NCI-H1105 (cell line): Measurements from ENCODE around the gene HGS.

Source experiments
- DNase-seq: peaks from one replicate; lab custom pipeline; 2025; lab: John Stamatoyannopoulos, UW

Gene HGS

DNA sequence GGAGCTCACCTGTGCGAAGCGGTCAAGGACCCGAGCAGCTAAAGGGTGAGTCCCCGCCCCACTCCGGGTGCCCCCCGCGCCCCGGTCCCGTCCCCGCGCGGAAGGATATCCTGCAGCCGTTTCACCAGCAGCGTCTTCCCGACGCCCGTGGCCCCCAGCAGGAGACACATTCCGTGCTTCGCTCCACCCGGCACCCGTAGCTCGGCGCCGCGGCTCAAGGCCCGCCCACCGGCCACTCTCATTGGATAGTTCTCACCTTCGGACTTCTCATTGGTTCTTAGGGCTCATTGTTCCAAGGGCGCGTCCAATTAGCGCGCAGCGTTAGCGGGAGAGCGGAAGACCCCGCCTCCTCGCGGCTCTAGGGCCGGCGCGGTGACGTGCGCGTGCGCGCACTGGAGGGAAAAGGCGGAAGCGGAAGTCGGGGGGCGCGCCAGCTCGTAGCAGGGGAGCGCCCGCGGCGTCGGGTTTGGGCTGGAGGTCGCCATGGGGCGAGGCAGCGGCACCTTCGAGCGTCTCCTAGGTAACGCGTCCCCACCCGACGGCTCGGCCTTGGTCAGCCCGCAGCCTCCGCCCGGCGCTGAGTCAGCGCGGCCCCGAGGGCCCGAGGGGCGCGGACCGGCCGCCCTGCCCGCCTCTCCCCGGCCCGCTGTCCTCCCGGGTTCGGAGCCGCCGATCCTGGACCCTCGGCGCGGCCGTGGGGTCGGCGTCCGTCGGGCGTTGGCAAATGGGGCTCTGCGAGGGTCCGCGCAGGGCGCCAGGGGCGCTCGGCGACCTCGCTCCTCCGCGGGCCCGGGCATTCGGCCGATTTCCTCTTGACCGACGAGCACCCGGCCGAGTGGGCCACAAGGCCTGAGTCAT lies at the start of gene HGS, which contains the start of gene ARL16:
TSS of gene HGS (plus strand) at position 428 of the 858 bp plus-strand sequence. CDS start at position 484, 56 bp downstream.
TSS of gene ARL16 (minus strand) at position 214 of the 858 bp plus-strand sequence. CDS start at position 170, 44 bp downstream.
- DNase-seq = peak; percentile 97

- no peak for DNase-seq
These were observed 48.4 kb upstream of the HGS start for GRCh38 chr17:81635431-81635830.

- no peak for DNase-seq
These were observed 47.8 kb upstream of the HGS start for GRCh38 chr17:81635973-81636504.

DNA sequence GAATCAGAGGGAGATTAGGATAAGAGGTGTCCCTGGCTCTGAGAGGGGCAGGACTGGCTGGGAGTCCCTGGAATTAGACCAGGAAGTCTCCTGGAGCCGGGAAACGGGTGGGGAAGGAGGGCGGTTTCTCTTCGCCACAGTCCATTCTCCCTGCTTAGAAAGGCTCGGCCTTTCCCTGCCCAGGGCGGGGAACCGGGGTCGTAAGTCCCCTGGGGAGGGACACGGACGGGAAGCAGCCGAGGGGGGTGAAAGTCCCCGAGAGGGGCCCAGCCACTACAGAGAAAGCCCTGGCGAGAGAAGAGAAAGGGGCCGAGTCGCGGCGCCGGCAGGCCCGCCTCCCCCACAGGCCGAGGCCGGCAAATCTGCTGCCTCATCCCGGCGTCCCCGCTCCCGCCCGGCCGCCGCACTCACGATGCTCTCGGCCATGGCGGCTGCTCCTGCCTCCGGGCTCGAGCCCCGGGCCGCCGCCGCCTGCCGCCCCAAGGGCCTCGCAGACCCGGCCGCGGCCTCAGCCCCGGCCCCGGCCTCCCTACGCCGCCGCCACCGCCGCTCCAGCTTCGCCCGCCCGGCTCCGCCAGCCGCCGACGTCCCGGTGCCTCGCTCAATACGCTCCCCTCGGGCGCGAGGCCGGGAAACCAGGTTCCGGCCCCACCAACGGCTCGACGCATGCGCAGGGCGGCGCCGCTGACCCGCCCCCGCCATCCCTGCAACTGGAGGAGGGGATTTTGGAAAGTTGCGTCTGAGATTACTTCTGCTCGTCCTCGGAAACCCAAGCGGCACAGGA lies 47.1 kb upstream of the HGS start, which contains the start of the genes NPLOC4 and TSPAN10:
TSS of gene NPLOC4 (minus strand) at position 608 of the 784 bp plus-strand sequence. CDS start at position 426, 182 bp downstream.
TSS of gene TSPAN10 (plus strand) at position 692 of the 784 bp plus-strand sequence. CDS start 5,217 bp downstream, outside the sequence.
- DNase-seq = peak; percentile 70

DNA sequence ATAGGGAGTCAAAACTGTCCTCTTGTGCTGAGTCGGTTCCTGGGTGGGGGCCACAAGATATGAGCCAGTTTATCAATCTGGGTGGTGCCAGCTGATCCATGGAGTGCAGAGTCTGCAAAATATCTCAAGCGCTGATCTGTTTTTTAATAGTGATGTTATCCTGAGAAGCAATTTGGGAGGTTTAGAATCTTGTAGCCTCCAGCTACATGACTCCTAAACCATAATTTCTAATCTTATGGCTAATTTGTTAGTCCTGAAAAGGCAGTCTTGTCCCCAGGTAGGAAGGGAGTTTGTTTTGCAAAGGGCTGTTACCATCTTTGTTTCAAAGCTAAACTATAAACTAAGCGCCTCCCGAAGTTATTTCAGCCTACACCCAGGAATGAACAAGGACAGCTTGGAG lies 45.1 kb upstream of the HGS start:
- DNase-seq = no peak

DNA sequence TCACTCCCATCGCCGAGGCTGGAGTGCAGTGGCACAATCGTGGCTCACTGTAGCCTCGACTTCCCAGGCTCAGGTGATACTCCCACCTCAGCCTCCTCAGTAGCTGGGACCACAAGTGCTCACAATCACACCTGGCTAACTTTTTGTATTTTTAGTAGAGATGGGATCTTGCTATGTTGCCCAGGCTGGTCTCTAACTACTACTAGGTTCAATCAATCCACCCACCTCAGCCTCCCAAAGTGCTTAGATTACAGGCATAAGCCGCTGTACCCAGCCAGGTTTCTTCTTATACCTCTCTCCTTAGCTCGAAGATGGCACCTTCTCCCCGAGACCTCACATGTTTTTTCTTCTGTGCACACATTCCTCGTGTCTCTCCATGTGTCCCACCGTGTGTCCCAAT lies 43.8 kb upstream of the HGS start:
- DNase-seq = no peak

- no peak for DNase-seq
These were observed 41.9 kb upstream of the HGS start for GRCh38 chr17:81641825-81642489.

GRCh38 chr17:81644496-81644895 lies 39.3 kb upstream of the HGS start:
- no peak for DNase-seq

- DNase-seq = no peak
These were observed 38.5 kb upstream of the HGS start for GRCh38 chr17:81644976-81645952.

- no peak for DNase-seq
These were observed 36.8 kb upstream of the HGS start for GRCh38 chr17:81646869-81647600.

DNA sequence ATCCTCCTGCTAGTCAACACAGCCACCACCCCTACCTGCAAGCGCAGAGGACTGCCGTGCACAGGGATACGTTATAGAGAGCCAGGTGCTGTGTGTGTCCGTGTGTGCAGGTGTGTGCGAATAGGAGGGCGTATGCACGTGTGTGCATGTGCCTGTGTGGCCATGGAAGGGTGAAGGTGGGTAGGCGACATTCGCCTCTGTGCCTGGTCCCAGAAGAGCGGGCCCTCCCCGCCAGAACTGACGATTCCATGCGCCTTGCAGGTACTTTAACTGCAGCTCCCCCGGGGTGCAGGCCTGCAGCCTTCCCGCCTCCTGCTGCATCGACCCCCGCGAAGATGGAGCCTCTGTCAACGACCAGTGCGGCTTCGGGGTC lies 36.2 kb upstream of the HGS start:
- DNase-seq = no peak

DNA sequence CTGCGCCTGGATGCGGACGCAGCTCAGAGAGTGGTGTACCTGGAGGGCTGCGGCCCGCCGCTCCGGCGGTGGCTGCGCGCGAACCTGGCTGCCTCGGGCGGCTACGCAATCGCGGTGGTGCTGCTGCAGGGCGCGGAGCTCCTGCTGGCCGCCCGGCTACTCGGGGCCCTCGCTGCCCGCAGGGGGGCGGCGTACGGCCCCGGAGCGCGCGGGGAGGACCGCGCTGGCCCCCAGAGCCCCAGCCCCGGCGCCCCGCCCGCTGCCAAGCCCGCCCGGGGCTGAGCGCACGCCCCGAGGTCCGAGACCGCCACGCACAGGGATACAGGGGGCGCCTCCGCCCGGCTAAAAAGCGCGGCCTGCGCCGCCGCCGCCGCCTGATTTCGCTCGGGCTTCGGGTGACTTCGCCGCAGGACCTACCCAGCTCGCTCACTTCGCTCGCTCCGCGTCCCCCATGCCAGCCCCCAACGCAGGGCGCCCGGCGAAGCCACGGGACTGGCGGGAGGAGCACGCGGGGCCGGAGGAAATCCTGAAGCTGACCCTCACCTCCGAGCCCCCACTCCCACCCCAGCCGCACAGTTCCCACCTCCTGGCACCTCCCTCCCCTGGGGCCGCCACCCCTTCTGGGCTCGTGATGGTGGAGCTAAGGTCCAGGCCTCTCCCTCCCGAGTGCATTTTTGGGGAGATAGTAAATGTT lies 35.7 kb upstream of the HGS start:
- no peak for DNase-seq

DNA sequence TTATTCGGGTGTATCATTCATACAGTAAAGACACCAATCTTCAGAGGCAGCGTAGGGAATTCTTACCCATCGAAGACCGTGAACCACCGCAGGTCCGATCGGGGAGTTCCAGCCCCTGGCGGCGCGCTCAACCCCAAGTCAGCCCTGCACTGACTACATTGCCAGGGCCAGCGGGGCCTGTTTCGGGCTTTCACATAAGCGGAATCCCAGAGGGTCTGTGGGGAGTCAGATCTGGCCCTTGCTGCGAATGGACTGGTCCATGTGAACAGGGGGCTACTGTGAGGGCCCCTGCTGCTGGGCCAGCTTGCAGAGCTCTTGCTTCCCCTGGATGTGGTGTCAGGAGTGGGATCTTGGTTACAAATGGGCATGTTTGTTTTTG lies 35.1 kb upstream of the HGS start:
- DNase-seq = no peak

GRCh38 chr17:81650951-81651350 lies 32.9 kb upstream of the HGS start:
- no peak for DNase-seq

DNA sequence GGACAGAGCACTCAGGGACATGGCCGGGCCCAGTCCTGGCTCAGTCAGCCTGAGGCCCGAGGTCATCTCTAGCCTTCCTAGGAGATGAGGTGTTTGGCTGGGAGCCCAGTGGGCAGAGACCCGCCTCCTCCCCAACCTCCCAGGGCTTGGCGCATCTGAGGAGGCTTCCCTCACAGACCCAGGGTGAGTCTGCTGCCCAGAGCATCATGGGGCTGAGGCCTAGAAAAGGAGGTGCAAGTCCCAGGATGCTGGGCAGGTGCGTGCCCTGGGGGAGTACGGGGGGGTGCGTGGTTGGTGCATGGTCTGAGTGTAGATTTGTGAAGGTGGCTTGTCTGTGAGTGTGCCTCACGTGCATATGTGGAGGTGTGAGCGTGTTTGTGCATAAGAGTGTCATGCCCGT lies 32.1 kb upstream of the HGS start:
- DNase-seq = no peak

DNA sequence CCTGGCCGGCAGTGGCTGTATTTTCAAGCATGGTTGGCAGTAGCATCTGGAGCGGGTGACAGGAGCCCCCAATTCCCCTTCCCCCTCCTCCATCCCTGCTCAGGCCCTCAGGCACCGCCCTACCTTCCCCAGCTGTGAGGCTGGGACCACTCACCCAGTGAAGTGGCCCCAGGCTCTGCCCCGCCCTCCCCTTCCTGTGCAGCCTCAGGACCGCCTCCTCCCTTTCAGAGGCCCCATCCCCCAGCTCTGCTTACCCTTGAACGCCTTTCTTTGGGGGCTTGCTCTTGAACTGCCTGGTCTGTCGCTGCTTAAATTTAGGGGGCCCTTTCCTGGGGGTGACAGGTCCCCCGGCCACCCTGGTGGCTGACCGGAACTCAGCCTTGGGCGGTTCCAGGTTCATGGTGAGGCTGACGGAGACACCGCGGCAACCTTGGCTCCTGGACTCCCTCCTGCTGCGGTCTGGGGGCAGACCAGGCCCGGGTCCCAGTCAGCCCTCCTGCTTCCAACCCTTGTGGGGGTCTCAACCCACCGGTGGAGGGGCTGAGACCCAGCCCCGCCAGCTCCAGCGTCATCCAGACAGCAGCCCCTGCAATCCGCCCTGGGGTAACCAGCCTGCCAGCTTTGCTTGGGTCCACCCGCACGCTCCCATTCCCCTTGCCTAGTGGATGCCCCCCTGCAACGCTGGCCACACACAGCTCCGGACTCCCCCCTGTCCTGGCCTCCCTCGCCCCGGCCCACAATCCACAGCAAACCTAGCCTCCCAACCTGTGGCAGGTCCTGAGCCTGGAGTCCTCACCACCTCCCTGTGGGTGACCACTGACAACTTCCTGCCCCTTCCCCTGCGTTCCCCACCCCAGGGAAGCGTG lies 30.7 kb upstream of the HGS start:
- DNase-seq = no peak

- DNase-seq = no peak
These were observed 28.3 kb upstream of the HGS start for GRCh38 chr17:81655378-81656117.
